Erythroblast (primary cell): ENCODE data around the gene DGLUCY.

Source experiments
- GATA1 ChIP-seq: IDR thresholded peaks from 2 replicates; pipeline ENCODE4 v1.6.1; 2011; ENCODE audit warnings: low read depth, mild to moderate bottlenecking, control low read depth, low read length, moderate library complexity
- POLR2A ChIP-seq: IDR thresholded peaks from 2 replicates; pipeline ENCODE4 v1.6.1; 2011; ENCODE audit warnings: mild to moderate bottlenecking, low read length

- no peak for TF ChIP-seq POLR2A
- no peak for TF ChIP-seq GATA1
These were observed 41.8 kb downstream of the DGLUCY start for GRCh38 chr14:91155626-91156089.
